Right hindlimb (tissue), 1 donor: ENCODE results near the gene IL24.
"Not testable (repeated sequence)": the region's sequence is repeated elsewhere in the genome, so short reads cannot be mapped to it uniquely, and the experiment has no call there.

Experiments
- DNase-seq: peaks from one replicate; pipeline ENCODE4 v3.0.0-alpha.2; 2018

IL24 gene

DNA sequence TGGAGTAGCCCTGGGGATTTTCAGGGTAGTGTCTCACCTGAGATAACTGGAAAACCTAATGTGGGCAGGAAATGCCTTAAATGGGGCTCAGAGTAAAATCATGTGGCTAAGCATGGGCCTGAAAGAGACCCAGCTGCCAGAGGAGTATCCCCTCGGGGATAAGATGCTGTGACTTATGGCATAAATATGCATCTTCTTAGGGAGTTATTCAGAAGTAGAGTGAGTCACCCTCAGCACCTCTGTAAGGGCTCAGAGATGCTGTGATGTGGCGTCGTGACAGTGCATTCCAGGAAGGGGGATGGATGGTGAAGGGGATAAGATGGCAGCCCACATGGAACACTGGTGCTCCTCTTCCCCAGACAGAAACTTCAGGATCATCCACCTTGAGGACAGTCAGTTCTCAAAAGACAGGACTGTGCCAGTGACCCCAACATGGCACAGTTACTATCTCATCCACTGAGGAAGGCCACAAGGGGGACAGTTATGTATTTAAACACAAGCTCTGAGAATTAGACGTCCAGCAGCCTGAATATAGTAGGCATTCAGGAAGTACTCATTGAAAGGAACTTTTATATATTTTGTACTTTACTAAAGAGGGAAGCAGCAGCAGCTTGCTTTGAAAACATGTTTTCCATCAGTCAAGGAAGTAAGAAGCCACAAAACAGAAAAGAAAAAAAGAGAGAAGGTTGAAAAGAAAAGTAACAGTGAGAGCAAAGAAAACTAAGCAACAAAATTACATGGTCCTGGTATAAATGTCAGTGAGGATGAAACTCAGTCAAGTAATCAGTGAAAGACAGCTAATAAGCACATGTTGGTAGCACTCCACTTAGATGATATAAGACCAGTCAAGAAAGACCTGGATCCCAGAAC lies 8.3 kb downstream of the IL24 start:
- no peak for DNase-seq

- DNase-seq: no peak
Observed at GRCh38 chr1:206907304-206907991, 10.2 kb downstream of the IL24 start.

GRCh38 chr1:206908038-206908437 lies 10.8 kb downstream of the IL24 start:
- DNase-seq: no peak

DNA sequence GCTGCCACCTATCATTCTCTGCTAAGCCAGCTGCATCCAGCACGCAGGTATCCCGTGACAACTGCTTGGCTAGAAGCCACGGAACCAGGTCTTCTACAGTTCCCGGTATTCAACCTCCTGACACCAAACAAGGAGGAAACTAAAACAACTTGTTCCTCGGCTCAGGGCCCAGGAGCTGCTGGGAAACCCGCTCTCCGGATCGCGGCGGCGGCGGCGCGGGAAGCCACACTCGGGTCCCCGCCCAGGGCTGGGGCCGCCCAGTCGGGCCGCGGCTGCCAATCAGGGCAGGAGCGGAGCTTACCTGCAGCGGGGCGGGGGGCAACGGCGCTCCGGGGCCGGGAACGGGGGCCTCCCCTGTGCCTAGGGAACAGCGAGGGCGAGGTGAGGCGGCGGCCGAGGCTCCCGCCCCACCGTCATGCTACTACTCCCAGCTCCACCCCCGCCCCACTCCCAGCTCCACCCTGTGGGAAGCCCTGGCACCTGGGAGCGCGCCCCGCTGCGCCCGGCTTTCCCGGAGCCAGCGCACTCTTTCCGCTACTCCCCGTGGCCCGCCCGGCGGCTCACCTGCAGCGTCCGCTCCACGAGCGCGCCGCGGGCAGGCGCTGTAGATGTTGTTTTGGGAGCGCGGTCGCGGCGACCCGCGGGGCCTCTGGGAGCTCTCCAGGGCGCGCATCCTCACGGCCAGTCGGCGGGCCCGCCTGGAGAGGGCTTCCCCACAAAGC lies 12.1 kb downstream of the IL24 start:
- DNase-seq: peak; percentile 42

DNA sequence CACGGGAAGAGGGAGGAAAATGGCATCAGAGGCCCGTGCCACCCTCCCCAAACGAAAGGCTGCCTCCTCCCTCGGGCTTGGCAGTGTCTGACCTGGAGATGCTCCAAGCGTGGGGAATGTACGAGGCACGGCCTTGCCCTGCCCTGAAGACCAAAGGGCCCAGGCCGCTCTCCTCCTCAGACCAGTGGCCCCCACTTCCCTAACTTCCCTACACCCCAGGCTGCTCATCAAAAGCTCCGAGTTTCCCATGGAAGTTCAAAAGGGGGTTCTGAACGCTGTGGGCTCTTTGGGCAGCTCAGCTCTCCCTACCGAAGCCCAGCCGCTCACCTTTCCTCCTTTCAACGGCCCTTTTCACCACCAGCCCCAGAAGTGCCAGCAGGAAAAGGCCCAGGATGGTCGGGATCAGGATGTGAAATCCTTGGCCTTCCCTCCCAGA lies 12.7 kb downstream of the IL24 start:
- DNase-seq: no peak

- no peak for DNase-seq
Observed at GRCh38 chr1:206911064-206911663, 13.9 kb downstream of the IL24 start.

DNA sequence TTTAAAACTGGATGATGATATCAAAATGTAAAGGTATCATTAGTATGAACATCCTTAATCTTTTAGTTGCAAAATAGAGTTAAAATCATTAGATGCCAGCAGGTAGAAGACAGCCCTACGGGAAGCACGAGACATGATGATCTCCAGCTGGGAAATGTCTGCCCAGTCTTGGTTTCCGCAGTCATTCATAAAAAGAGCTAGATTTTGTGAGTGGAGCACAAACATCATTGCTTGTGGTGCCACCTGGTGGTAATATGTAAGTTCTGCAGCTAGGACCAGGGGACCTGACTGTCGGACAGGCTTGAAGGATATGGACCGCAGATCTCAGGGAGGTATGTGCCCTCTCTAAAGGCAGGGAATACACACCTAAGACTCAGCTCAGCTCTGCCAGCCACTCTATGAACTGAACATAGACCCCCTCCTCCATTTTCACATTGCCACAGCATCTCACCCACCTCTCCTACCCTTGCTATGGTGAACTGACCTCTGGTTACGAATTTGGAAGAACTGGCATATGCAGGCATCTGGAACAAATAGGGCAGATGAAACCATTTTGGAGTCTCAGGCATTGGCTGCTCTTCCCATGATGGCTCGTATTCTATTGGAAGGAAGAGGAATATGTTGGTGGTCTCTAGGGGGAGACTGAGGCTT lies 15.3 kb downstream of the IL24 start:
- DNase-seq: peak; percentile 77

DNA sequence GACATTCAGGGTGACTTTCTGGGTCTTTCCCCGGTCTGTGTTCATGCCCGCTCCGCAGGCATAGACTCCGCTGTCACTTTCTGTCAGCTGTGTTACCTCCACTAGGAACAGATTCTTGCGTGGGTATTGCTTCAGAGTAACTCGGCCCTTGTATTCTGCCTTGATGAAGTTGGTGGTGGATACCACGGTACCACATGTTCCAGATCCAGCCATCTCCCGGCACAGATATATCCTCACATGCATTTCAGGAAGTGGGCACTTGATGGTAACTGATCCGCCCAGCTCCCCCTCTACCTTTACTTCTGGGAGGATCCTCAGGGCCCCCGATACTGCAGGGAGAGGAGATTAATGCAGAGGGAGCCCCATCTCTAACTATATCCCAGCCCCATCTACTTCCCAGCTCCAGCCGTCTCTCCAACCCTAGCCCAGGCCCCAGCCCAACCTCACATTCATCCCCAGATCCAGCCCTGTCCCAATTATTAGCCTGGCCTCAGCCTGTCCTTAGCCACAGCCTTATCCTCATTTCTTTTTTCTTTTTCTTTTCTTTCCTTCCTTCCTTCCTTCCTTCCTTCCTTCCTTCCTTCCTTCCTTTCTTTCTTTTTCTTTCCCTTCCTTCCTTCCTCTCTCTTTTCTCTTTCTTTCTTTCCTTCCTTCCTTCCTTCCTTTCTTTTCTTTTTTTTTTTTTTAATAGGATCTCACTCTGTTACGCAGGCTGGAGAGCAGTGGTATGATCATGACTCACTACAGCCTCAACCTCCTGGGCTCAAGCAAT lies 16.7 kb downstream of the IL24 start:
- DNase-seq: no peak

GRCh38 chr1:206915030-206915735 lies 17.9 kb downstream of the IL24 start:
- no peak for DNase-seq

DNA sequence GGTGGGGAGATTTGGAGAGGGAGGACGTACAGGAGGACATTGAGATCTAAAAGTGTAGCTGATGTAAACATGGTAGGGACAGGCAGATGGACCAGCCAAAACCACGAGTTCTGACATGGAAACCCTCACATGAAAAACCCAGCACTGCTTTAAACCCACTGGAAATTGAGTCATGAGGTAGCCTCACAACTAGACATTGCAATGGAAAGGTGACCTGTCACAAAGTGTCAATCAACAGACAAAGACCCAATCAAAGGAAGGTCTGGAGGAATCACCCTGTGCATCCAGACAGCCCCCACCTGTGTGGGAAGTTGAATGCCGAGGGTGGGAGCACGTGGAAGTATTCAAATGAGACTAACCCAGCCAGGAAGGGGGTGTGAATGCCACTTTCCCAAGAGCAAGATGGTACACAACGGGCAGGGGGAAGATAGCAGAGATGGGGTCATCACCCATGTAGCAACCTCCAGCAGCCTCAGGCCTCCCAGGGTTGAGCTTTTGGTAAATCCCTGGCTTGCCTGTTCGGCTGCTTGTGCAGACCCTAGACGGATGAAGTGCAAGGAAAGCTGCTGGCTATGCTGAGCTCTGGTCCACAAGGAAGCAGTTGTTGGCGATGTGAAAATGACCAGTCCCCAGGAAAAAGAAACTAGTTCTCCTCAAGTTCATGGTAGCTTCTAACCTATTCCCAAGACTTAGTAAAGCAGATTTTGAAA lies 18.9 kb downstream of the IL24 start:
- DNase-seq: no peak

DNA sequence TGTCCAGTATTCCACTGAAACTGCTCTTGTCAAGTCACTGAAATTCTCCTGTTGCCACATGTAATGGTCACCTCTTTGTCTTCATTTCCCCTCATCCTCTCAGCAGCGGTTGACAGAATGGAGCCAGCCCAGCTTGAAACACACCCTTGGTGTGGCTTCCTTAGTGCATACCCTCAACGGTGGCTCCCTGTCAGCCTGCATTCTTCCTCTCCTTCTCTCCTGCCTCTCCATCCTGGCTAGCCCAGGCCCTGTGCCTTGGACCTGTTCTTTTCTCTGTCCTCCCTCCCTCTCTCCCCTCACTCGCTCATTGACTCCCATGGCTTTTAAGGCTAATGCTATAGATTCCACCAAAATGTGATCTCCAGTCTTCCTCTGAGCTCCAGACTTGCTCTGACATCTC lies 20.8 kb downstream of the IL24 start:
- DNase-seq: no peak

GRCh38 chr1:206921772-206922265 lies 24.6 kb downstream of the IL24 start, which contains the start of gene FCMR:
Gene FCMR, minus strand, starts transcription at chr1:206921941. Its CDS starts 87 bp downstream, at chr1:206921854.
- DNase-seq: no peak

DNA sequence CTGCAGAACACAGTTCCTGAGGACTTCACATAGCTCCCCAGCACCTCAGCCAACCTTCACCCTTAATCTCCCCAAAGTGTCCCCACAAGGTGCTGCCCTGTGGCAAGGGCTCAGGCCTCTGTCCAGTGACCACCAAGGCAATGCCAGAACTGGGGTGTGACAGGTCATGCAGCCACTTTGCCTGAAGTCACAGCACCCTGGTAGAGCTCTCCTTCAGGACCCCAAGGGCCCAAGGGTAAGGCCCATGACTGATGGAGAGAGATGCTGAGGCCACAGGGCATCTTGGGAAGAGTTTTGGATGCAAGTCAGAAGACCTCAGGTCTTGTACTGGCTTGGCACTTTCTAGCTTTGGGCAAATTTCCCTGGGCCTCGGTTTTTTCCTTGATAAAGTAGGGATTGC lies 25.3 kb downstream of the IL24 start:
- DNase-seq: no peak

DNA sequence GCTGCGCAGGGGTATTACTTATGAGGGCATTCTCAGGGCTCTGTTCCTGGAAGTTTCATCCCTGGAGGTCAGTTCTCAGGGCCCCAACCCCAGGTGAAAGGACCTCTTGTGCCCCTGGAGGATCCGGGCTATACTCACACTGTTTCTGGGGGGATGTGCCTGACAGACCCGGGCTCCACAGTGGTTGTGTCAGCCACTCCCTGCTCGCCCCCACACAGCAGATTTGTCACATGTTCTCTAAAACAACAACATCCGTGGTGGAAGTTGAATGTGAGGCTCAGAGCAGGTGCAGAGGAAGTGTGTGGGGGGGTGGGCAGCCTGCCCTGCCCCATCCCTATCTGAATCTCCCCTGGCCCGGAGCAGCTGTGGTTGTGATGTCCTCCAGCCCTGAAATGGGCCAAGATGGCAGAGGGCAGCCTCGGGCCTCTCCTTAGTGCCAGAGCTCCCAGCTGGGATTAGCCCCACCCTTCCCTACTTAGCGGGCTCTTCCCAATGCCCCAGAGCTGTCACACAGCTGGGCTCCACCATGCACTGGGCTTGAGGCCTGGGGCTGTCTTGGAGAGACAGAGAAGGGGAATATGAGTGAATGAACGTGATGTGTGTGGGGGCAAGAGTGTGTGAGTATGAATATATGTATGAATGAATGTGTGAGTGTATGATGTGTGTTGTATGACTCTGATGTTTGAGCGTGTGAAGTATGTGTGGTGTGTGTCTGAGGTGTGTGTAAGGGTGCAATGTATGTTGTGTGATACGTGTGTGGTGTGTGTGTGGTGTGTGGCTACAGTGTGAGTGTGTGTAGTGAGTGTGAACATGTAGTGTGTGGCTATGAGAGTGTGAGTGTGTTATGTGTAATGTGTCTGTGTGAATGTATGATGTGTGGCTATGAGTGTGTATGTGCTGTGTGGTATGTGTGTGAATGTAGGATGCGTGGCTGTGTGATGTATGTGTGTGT lies 26.0 kb downstream of the IL24 start:
- no peak for DNase-seq

DNA sequence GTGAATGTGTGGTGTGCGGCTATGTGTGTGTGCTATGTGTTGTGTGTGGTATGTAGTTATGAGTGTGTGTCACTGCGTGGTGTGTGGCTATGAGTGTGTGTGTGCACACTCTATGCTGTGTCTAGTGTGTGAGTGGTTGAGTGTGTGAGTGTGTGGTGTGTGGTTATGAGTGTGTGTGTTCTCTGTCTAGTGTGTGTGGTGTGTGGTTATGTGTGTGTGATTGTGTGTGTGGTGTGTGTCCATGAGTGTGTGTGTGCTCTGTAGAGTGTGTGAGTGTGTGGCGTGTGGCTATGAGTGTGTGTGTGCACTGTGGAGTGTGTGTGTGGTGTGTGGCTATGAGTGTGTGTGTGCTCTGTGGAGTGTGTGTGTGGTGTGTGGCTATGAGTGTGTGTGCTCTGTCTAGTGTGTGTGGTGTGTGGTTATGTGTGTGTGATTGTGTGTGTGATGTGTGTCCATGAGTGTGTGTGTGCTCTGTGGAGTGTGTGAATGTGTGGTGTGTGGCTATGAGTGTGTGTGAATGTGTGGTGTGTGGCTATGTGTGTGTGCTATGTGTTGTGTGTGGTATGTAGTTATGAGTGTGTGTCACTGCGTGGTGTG lies 26.8 kb downstream of the IL24 start:
- not testable (repeated sequence) for DNase-seq

GRCh38 chr1:206924592-206925105 lies 27.4 kb downstream of the IL24 start:
- DNase-seq: no peak

DNA sequence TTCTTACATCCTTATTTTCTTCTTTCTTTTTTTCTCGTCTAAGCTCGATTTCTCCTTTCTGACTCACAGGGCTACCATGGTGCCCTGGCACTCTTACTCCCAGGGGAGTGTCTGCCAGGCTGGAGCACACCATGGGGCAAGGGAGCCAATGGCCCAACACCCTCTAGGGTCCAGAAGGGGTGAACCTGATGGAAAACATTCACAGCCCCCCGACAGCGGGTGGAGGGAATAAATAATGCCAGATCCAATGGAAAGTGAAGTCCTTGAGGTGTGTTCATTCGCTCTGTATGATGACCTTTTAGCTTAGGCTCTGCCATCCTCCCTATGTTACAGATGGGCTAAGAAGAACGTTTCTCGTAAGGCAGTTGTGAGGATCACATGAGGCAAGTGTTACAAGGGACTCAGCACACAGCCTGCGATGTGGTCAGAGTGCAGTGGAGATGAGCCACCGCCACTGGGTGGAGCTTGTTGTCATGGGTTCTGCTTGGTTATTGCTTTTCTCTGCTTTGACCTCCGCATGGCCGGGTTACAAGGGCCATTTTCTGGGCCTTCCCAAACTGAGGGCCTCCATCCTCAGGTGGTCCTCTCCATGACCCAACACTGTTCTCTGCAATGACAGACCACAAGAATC lies 28.0 kb downstream of the IL24 start:
- DNase-seq: no peak

DNA sequence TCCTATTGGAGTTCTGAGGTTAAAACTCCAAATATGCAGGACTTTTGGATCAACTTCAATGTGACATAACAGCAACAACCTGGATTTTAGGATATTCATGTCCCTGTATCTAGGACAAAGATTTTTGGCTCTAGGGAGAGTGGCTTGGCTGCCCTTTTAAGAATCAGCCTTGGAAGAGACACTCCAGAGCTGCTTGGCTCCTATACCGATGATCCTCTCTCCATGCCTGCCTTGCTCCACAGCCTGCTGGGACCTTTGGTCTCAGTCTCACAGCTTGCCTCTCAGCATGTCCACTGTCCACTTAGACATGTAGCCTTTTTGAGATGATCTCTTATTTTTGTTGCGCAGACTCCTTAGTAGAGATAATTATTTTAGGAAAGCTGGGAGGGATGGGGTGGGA lies 29.0 kb downstream of the IL24 start:
- DNase-seq: no peak
